ENCODE measurements around the gene ADGRG6.
"Not testable (repeated sequence)": the region's sequence is repeated elsewhere in the genome, so short reads cannot be mapped to it uniquely, and the experiment has no call there.

The ADGRG6 gene

DNA sequence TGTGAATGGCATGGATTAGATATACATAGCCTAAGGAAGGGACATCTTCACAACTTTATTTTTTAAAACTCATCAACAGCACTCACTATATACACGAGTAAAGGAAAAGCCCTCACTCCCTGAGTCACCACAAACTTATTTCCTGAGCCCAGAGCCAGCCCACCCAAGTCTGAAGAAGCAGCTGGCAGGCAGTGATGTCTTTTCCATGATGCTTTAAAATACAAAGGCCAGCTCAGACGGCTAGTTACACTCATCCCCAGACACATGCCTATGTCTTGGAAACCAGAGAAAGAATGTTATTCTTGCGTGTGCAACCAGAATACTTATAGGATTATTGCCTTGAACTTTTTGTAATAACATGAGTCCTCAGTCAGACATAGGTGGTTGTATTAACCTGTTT, 114.4 kb downstream of the ADGRG6 start:
- DNase-seq: no peak

- DNase-seq: no peak
Observed at GRCh38 chr6:142416686-142417085, 114.9 kb downstream of the ADGRG6 start.

DNA sequence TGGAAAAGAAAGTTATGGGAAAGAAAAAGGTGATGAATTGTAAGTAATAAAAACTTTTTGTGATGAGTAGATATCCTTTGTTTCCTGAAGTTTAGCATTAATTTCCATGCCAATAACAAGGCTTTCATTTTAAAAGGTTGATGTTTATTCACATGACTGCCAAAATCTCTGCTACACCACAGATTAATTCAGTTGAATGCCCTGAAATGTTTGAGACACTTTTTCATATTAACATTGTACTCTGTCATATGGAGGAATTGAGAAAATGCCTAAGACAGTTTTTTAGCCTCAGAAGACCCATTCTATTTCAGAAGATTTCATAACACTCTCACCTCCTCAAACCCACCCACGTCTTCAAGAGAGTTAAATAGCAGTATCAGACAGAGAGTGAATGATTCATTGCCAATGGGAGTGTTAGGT, 115.5 kb downstream of the ADGRG6 start:
- DNase-seq: no peak

GRCh38 chr6:142419071-142419470, 117.3 kb downstream of the ADGRG6 start:
- DNase-seq: no peak

DNA sequence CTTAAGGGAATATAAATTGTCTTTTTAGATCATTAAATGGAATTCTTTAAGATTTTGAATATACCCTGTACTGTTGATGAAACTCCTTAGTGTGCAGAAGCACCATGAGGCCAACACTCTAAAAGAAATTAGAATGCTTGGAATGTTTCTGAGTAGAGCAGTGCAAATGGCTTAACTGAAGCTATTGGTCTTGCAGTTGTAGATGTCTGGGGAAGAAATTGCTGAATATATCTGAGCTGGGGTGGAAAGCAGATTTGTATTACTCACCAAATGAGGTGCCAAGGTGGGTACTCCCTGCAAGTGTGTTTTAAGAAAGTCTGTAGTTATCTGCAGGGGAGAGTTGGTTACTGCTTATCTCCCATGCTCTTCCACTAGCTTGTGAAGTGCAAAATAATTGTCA, 119.0 kb downstream of the ADGRG6 start:
- no peak for DNase-seq

GRCh38 chr6:142421285-142422117, 119.7 kb downstream of the ADGRG6 start:
- no peak for DNase-seq

GRCh38 chr6:142426444-142427132, 124.8 kb downstream of the ADGRG6 start:
- not testable (repeated sequence) for DNase-seq

DNA sequence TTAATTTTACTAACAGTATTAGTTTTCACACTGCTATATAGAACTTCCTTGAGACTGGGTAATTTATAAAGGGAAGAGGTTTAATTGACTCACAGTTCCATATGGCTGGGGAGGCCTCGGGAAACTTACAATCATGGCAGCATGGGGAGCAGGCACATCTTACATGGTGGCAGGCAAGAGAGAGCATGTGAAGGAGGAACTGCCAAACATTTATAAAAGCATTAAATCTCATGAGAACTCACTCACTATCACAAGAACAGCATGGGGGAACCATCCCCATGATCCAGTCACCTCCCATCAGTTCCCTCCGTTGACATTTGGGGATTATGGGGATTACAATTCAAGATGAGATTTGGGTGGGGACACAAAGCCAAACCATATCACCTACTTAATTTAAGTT, 126.7 kb downstream of the ADGRG6 start:
- DNase-seq: not testable (repeated sequence)

DNA sequence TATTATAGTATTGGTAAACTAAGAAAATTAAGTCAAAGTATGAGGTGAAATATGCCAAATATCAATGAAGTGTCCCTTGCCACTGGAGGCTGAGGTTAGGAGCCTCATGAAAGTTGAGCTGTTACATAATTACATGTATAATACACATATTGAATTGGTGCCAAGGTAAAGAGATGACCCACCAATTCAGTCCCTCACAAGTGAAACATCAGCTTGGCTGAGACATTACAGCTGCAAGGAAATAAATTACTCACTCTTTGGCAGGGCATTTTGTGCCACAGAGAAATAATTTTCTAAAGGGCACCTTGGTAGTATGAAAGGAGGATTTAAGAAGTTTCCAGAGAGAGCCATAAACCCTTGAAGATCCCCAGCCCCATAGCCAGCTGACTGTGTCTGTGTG, 127.4 kb downstream of the ADGRG6 start:
- DNase-seq: no peak

DNA sequence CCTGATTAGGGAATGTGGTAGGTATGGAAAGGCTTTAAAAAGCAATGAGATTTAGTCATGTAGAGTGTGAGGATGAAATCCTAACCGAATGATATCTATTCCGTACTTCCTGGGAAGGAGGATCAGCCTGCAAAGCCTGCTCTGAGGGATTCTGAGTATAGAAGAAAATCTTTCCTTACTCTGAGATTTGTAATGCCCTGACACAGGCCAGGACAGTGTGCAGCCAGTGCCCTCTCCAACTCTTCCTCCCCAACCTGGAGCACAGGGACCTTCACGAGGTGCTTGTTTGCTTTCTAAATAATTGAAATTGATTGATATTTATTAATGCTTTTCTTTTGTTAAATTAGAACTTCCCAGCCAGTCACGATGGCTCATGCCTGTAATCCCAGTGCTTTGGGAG, 131.6 kb downstream of the ADGRG6 start:
- DNase-seq: no peak

GRCh38 chr6:142438898-142439297, 137.1 kb downstream of the ADGRG6 start:
- DNase-seq: no peak

DNA sequence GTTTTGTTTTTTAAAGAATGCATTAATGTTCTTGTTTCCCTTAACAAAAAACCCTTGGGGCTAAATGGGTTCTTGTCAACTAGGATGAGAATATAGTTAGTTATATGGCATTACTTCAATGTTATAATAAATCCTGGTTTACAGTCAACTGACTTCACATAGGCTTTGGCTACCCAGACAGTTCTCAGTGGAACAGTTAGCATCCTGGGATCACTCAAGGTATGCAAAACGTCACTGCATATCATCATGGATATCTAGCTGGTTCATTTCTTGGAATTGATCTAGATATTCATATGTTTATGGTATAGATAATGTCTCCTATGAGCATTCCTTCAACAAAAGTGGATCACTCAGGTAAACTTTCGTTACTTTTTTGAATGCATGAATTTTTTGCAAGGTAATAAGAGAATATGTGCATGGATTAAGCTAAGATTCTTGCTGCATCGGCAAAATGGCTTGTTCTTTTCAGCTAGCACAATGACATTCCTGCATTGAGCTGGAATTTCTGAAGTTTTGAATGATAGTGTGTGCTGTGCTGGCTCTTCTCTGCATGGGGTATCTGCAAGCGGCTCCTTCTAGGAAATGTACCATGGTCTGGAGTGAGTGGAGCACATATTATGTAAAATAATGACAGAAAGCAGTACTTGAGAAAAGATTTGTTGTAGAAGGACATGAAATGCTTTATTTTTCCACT, 138.9 kb downstream of the ADGRG6 start:
- no peak for DNase-seq

- no peak for DNase-seq
Observed at GRCh38 chr6:142441716-142442115, 139.9 kb downstream of the ADGRG6 start.

- DNase-seq: no peak
Observed at GRCh38 chr6:142443102-142443501, 141.3 kb downstream of the ADGRG6 start.

- DNase-seq: no peak
Observed at GRCh38 chr6:142443532-142443931, 141.7 kb downstream of the ADGRG6 start.

DNA sequence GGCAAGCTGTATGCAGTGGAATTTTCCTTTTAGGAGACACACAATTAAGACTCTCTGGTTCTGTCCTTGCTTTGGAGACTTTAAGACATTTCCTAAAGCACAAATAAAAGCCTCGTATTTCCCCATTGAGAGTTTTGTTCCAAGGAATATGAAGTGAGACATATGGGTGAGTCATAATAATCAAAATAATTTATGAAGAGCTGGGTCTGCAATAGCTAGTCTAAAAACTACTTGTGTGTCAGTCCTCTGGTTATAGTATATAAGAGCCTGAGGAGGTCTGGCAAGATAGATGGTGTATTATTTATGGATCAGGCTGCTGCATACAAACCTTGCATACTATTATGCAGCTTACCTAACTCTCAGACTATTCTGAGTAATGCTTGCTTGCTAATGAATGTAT, 142.6 kb downstream of the ADGRG6 start:
- no peak for DNase-seq

DNA sequence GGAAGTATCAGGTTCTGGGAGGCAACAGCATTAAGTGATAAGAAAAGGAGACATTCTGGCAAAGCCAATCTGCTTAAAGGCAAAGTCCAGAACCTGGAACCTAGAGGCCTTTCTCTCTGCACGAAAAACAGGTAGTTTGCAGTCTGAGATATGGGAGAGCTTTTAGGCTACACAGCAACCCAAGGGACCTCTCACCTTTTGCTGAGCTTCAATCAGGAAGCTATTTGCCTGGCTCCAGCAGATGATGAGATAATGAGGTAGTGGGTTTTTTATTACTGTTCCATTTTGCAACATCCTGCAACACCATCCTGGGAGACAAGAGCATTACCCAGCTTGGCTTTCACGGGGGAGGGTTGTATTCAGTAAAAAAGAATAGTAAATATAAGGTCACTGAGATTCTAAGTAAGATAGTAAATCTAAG, 143.1 kb downstream of the ADGRG6 start:
- no peak for DNase-seq

GRCh38 chr6:142446168-142446567, 144.4 kb downstream of the ADGRG6 start:
- no peak for DNase-seq

DNA sequence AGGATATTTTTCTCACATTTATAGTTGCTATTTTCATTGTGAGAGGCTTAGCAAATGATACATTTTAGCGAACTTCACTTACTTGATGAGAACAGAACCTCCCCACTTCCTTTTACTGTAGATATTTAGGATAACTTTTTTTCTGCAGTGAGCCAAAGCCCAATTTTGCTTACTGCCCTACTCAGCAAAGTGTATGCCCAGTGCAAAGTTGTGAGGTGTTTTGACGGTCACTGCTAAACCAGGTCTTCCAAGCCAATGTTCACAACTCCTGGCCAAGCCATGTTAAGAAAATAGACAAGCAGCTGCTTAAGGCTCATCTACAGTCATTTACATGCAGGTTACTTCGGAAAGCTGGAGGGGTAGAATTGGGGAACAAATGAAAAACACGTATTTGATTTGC, 144.8 kb downstream of the ADGRG6 start:
- no peak for DNase-seq

DNA sequence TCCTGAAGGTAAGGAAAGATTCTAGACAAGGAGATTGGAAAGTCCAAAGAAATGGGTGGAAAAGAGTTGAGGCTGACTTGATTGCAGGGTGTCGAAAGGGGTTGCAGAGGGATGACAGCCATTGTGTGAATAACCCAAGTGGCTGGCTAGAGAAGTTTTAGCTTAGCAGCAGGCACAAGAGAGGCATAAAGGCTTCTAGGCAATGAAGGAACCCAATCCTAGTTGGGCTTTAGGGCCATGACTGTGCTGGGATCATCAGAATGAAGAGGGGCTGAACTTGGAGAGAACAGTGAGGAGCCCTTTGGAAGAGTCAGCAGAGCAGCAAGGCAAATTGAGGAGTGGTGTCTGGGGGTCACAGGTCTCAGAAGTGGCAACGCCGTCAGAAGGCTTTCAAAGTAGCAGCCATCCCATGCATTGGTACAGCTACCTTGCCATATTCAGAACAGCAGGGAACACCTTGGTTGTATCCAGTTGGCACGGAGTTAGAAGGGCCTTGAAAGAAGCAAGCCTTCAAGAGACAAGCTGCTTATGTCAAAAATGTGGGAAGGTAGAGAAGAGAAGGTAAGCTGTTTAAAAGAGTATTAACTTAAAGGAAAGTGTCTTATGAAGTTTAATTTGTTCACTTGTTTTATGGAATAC, 146.4 kb downstream of the ADGRG6 start:
- no peak for DNase-seq

DNA sequence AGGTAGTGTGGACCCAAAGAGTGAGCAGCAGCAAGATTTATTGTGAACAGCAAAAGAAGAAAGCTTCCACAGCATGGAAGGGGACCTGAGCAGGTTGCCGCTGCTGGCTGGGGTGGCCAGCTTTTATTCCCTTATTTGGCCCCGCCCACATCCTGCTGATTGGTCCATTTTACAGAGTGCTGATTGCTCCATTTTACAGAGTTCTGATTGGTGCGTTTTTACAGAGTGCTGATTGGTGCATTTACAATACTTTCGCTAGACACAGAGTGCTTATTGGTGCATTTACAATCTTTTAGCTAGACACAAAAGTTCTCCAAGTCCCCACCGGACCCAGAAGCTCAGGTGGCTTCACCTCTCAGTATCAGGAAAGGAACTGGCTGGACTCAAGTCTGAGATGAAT, 149.0 kb downstream of the ADGRG6 start:
- not testable (repeated sequence) for DNase-seq

DNA sequence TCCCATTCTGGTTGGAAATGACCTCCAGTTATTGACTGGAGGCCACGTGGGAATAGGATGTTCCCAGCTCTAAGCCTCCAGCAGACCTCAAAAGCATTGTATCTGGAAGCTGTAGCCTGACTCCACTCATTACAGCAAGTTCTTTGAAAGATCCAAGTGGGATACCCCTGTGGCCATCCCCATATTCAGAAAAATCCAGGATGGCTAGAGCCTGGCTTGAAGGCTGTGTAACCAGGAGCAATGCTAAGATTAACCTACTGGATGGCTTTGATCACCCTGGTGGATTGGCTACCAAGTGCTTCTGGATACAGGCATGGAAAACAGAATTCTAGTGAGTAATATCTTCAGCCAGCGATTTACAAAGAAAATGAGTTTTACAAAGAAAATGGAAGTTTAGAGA, 151.2 kb downstream of the ADGRG6 start:
- DNase-seq: no peak

GRCh38 chr6:142454196-142454595, 152.4 kb downstream of the ADGRG6 start:
- DNase-seq: not testable (repeated sequence)
